DOHH2 (cell line): Measurements from ENCODE around the gene NDUFB11.

Experiments used
- CTCF ChIP-seq: fragments of 200-600 bp; sonication (generic); IDR thresholded peaks from one replicate; pipeline ENCODE4 v1.5.1; 2014; ENCODE audit warnings: antibody characterized with exemption, mild to moderate bottlenecking, low read depth, low read length; ENCODE audit not compliant: poor library complexity, severe bottlenecking
- EZH2phosphoT487 ChIP-seq: fragments of 200-600 bp; sonication (generic); IDR thresholded peaks from 2 replicates; pipeline ENCODE4 v1.6.1; 2017; ENCODE audit warnings: borderline replicate concordance, mild to moderate bottlenecking, antibody characterized with exemption, low read length, moderate library complexity, mixed read lengths

- TF ChIP-seq CTCF (no peak), EZH2phosphoT487 (no peak)
These were observed 35.4 kb upstream of the NDUFB11 start for GRCh38 chrX:47179928-47180255.
